Stimulated activated CD4-positive, alpha-beta T cell treated with anti-CD3 and anti-CD28 coated beads, Interleukin-1b, Interleukin-23, amount 100 ng/mL, for 1 hour (primary cell): Measurements from ENCODE around the gene CLHC1.

Experiments used
- DNase-seq, 2 donors: peaks; one replicate each; pipeline ENCODE4 v3.0.0-alpha.2; 2020; ENCODE audit warnings: low read depth in 2 of 2

Gene CLHC1

GRCh38 chr2:55169359-55169758 is 62.7 kb downstream of the CLHC1 start:
- no peak for DNase-seq

GRCh38 chr2:55168221-55169154 is 63.6 kb downstream of the CLHC1 start:
- DNase-seq = no peak

- DNase-seq = no peak
Observed at GRCh38 chr2:55165626-55166025, 66.5 kb downstream of the CLHC1 start.

- no peak for DNase-seq
Observed at GRCh38 chr2:55164534-55165480, 67.3 kb downstream of the CLHC1 start.

GRCh38 chr2:55163941-55164390 is 68.1 kb downstream of the CLHC1 start:
- no peak for DNase-seq

GRCh38 chr2:55163274-55163721 is 68.8 kb downstream of the CLHC1 start:
- no peak for DNase-seq

- no peak for DNase-seq
Observed at GRCh38 chr2:55162284-55163006, 69.6 kb downstream of the CLHC1 start.

GRCh38 chr2:55161295-55162210 is 70.5 kb downstream of the CLHC1 start:
- no peak for DNase-seq

- no peak for DNase-seq
Observed at GRCh38 chr2:55160422-55160821, 71.7 kb downstream of the CLHC1 start.

GRCh38 chr2:55159752-55160151 is 72.3 kb downstream of the CLHC1 start:
- DNase-seq = no peak

GRCh38 chr2:55159037-55159651 is 72.9 kb downstream of the CLHC1 start:
- DNase-seq = no peak

GRCh38 chr2:55158111-55158814 is 73.8 kb downstream of the CLHC1 start:
- DNase-seq = no peak

- DNase-seq = no peak
Observed at GRCh38 chr2:55157474-55157884, 74.6 kb downstream of the CLHC1 start.

- no peak for DNase-seq
Observed at GRCh38 chr2:55156984-55157383, 75.1 kb downstream of the CLHC1 start.

- no peak for DNase-seq
Observed at GRCh38 chr2:55156326-55156725, 75.8 kb downstream of the CLHC1 start.

- no peak for DNase-seq
Observed at GRCh38 chr2:55155764-55156281, 76.3 kb downstream of the CLHC1 start.

GRCh38 chr2:55155206-55155605 is 76.9 kb downstream of the CLHC1 start:
- no peak for DNase-seq

GRCh38 chr2:55154525-55155030 is 77.5 kb downstream of the CLHC1 start:
- no peak for DNase-seq
